Spinal cord (tissue), 10 donors: ENCODE data around the gene KIAA0513. TPM values are rescaled to one million over a fixed set of nuclear protein-coding genes. Genes with fewer than 3 reads are reported as not detected.
A peak's percentile ranks its signal among the peaks of the same experiment; 100 is the strongest.

Source experiments
- DNase-seq, 6 donors: peaks; one replicate each; pipeline versions ENCODE4 v3.0.0 to v3.0.0-alpha.2; 2013 to 2015; ENCODE audit warnings: low spot score in 6 of 6, low read depth in 4 of 6
- H3K27ac ChIP-seq: one replicate; pipeline ENCODE4 v1.5.1; 2013; ENCODE audit warnings: low read depth, low read length, control low read depth
- H3K27me3 ChIP-seq: one replicate; pipeline ENCODE4 v1.6.1; 2013; ENCODE audit warnings: low read length; ENCODE audit not compliant: control insufficient read depth, insufficient read depth
- H3K36me3 ChIP-seq: one replicate; pipeline ENCODE4 v1.6.1; 2013; ENCODE audit warnings: low read length; ENCODE audit not compliant: control insufficient read depth, insufficient read depth
- H3K4me1 ChIP-seq: one replicate; pipeline ENCODE4 v1.6.1; 2013; ENCODE audit warnings: low read length; ENCODE audit not compliant: control insufficient read depth, insufficient read depth
- H3K4me3 ChIP-seq: one replicate; pipeline ENCODE4 v1.5.1; 2013; ENCODE audit warnings: low read depth, low read length, control low read depth
- H3K9me3 ChIP-seq: one replicate; pipeline ENCODE4 v1.6.1; 2013; ENCODE audit warnings: low read length; ENCODE audit not compliant: control insufficient read depth, insufficient read depth
- WGBS: methylation state at CpG from one replicate; pipeline ENCODE4 v1.1.5; 2013; ENCODE audit warnings: missing lambda C conversion rate; ENCODE audit not compliant: insufficient coverage; 5-methylcytosine and 5-hydroxymethylcytosine counted together
- polyA plus RNA-seq, 2 donors: library from polyadenylated mRNA; unstranded; fragments of 120-200 nt; gene quantifications; one replicate each; pipeline ENCODE4 v1.2.1, GENCODE V29; 2013; ENCODE audit not compliant: insufficient read length in 2 of 2
- total RNA-seq, 2 donors: library from RNA; depleted of rRNA in 1 of 2; stranded (reverse); fragments of 120-200 nt in 1 of 2; fragments of >200 nt in 1 of 2; gene quantifications; one replicate each; pipeline versions ENCODE4 v1.2.3 to v1.2.4, GENCODE V29; 2013 to 2014
- donor health status: healthy.

Gene KIAA0513
- total and polyA plus RNA-seq, 4 donors: 18.4 to 40.9 (median 40.0) TPM

DNA sequence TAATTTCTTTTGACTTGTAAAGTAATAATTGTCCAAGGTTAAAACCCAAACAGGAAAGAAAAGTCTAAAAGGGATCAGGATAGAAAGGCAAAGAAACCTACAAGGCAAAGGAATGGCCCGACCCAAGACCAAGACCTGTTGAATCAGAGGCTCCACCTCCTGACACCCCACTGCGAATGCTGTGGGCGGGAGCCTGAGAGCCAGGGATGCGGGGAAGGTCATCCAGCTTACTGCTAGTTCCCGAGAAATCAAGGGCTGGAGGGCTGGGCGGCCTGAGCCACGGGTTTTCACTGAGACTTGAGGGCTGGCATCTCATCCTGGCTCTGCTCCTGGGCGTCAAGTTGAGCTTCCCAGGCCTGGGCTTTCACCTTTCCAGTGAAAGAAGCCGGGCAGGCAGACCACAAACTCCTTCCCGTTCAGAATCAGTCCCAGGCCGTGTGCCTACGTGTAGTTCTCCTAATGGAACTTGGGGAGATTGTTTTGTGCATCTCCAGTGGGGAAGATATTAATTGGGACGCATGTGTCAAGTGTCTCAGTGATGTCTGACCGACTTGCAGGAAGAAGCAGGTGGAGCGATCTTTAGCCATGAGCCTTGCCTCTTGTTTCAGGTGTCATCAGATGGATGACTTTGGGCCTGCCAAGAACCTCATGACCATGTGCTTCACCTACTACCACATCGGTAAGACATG is 47.8 kb downstream of the KIAA0513 start:
- no peak for DNase-seq
- 69% methylated on average over 15 of the region's 16 CpGs for WGBS

DNA sequence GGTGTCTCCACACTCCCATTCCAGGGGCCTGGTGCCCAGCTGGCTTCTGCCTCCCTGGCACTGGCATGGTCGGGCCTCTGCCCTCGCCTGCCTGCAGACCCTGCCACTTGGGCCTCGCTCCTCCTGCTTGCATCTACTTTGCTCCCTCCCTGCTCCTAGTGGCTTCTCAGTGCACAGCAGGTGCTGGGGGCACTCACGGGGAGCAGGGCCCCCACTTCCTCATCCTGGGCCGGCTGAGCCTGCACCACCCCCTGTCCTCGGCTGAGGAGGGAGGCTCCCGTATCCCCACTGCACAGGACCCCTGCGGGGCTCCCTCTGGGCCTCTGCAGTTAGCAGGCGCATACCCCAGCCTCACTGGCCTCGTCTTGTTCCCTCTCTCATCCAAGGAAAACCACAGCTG is 49.4 kb downstream of the KIAA0513 start:
- H3K9me3 ChIP-seq: no peaks in the 10 kb centered on the region
- WGBS: 71% methylated on average over 10 of the region's 10 CpGs
- no peaks in the 10 kb centered on the region for H3K27me3 ChIP-seq
- H3K4me3 ChIP-seq: no peak overlapping the region
- no peak for DNase-seq
- H3K36me3 ChIP-seq: peaks cover 82% of the 10 kb centered on the region
- H3K27ac ChIP-seq: no peak overlapping the region
- H3K4me1 ChIP-seq: peaks cover 22% of the 10 kb centered on the region

More for the DNA sequence above, 47.8 kb downstream of the KIAA0513 start:
- H3K4me1 ChIP-seq: peaks cover 10% of the 10 kb centered on the region
- H3K9me3 ChIP-seq: no peaks in the 10 kb centered on the region
- no peak overlapping the region for H3K4me3 ChIP-seq
- H3K36me3 ChIP-seq: peaks cover 77% of the 10 kb centered on the region
- no peak overlapping the region for H3K27ac ChIP-seq
- no peaks in the 10 kb centered on the region for H3K27me3 ChIP-seq

DNA sequence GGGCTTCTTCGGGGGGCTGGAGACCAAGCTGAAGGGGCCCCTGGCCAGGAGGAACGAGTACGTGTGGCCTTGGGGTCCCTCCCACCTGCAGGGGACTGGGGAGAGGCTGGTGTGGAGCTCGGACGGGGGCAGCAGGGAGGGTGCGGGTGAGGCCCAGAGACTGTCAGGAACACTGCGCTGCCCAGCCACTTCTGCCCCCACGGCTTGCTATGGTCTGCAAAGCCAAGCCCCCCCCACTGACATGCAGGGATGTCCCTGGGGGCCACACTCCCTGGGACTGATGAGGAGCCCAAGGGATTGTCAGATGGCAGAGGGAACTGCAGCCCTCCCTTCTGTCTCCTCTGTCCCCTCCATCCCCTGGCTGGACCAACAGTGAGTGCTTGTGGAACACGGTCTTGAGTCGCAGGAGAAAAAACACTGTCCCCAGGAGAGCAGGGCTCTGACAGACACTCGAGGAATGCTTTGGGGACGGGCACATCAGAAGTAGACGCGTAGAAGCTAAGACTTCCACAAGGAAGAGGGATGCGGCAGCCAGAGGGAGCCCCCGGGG is 50.1 kb downstream of the KIAA0513 start:
- WGBS: 85% methylated on average over 13 of the region's 16 CpGs
- H3K27me3 ChIP-seq: no peaks in the 10 kb centered on the region
- H3K27ac ChIP-seq: no peak overlapping the region
- H3K36me3 ChIP-seq: peaks cover 84% of the 10 kb centered on the region
- no peak overlapping the region for H3K4me3 ChIP-seq
- no peaks in the 10 kb centered on the region for H3K9me3 ChIP-seq
- peaks cover 25% of the 10 kb centered on the region for H3K4me1 ChIP-seq
- no peak for DNase-seq

DNA sequence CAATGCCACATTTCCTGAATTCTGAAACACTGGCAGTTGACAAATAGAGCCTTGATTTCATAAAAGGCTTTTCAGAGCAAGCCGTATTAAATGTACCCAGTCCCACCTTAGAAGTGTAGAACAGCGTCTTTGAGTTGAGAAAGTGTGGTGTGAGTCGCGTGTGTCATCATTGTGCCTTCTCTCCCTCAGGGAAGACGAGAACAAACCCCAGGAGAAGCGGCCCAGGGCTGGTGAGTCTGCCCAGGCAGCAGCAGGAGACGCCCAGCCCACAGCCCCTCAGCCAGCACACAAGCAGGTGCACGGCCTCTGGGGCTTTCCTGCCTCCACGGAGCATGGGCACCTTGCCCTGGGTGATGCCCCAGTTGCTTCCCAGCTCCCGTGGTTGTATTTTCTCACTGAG is 50.6 kb downstream of the KIAA0513 start:
- DNase-seq: no peak
- H3K4me1 ChIP-seq: peaks cover 25% of the 10 kb centered on the region
- no peaks in the 10 kb centered on the region for H3K27me3 ChIP-seq
- H3K36me3 ChIP-seq: peaks cover 82% of the 10 kb centered on the region
- 85% methylated on average over 9 of the region's 10 CpGs for WGBS
- no peaks in the 10 kb centered on the region for H3K9me3 ChIP-seq
- H3K27ac ChIP-seq: no peak overlapping the region
- H3K4me3 ChIP-seq: no peak overlapping the region

DNA sequence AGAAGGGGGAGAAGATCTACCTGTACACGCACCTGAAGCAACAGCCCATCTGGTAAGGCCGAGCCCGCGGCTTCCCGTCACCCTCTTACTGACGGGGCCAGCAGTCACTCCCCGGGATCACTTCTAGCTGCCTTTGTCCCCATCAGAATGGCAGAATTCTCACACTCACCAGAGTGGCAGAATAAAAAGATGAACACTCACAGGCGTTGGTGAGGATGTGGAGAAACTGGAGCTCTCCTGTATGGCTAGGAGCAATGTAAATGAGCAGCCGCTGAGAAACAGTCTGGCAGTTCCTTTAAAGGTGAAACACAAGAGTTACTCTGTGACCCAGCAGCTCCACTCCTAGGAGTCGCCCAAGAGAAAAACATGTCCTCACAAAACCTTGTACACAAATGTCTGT is 51.4 kb downstream of the KIAA0513 start:
- WGBS: 92% methylated on average over 8 of the region's 10 CpGs
- no peaks in the 10 kb centered on the region for H3K9me3 ChIP-seq

DNA sequence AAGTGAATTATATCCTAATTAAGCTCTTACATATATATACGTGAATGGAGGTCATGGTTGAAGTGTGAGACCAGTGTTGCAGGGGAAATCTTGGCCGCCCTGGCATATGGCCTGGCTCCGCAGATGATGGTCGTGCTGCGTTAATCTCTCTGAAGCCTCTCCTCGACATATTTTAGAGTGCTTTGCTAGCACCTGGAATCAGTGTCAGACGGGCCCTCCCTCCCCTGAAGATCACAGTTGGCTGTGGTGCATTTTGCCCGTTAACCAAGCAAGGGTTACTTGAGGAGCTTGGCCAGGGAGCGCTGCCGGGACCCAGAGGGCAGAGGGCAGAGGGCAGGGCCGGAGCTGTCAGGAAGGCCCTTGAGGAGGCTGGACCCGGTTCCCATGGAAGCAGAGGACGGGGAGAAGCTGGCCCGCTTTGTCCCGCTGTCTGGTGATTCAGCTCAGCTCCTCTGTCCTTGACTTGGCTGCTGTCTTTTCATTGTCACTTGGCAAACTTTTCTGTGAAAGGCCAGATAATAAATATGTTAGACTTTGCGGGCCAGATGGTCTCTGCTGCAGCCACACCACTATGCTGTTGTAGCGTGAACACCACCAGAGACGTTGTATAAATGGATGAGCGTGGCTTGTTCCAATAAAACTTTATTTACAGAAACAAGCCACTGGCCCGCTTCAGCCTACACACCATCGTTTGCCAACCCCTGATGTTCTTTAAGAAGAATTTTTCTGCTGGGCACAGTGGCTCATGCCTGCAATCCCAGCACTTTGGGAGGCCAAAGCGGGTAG is 52.4 kb downstream of the KIAA0513 start:
- WGBS: 71% methylated on average over 15 of the region's 22 CpGs
- Histone ChIP-seq H3K27me3 (no peaks in the 10 kb centered on the region), H3K9me3 (no peaks in the 10 kb centered on the region), H3K36me3 (peaks cover 75% of the 10 kb centered on the region), H3K27ac (no peak overlapping the region), H3K4me3 (no peak overlapping the region), H3K4me1 (peaks cover 31% of the 10 kb centered on the region)
- no peak for DNase-seq

More for the DNA sequence above, 51.4 kb downstream of the KIAA0513 start:
- Histone ChIP-seq H3K27me3 (no peaks in the 10 kb centered on the region), H3K4me1 (peaks cover 29% of the 10 kb centered on the region), H3K36me3 (peaks cover 75% of the 10 kb centered on the region), H3K4me3 (no peak overlapping the region), H3K27ac (no peak overlapping the region)
- no peak for DNase-seq

DNA sequence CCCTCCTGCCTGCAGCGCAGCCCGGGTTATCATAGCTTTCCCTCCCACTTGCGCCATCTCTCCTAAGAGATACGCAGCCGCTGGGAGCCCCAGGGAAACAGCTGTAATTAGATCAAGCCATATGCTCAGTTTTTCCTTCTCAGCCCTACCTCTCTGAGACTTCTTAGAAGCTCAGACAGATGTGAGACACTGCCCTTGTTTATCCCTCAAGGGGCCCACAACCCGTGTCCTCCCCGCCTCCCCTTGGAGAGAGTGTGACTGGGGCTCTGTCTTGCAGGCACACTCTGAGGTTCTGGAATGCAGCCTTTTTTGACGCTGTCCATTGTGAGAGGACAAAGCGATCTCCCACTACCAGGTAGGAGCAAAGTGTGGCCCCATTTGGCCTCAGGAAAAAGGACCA is 53.4 kb downstream of the KIAA0513 start:
- no peak overlapping the region for H3K4me3 ChIP-seq
- no peaks in the 10 kb centered on the region for H3K27me3 ChIP-seq
- peaks cover 37% of the 10 kb centered on the region for H3K4me1 ChIP-seq
- DNase-seq: peak in 1 of 6 donors; percentile 79
- H3K9me3 ChIP-seq: no peaks in the 10 kb centered on the region
- peaks cover 76% of the 10 kb centered on the region for H3K36me3 ChIP-seq
- H3K27ac ChIP-seq: no peak overlapping the region
- WGBS: 50% methylated on average over 9 of the region's 9 CpGs

DNA sequence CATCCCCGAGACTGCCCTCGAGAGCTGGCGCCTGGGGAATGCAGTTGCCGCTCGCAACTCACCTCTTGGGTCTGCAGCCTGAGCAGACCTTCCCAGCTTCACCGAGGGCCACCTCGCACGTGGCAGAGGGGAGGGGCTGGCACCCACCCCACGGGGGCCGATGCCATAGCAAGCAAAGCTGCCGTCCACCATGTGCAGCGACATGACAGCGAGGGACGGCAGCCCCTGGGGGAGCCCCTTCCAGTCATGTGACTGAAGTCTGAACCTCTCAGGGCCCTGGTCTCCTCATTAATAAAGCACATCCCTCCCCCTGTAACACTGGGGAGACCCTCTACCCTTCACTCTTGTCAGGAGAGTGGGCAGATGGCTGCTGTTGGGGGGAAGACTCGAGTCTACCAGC is 54.2 kb downstream of the KIAA0513 start:
- H3K4me3 ChIP-seq: no peak overlapping the region
- 70% methylated on average over 8 of the region's 15 CpGs for WGBS

DNA sequence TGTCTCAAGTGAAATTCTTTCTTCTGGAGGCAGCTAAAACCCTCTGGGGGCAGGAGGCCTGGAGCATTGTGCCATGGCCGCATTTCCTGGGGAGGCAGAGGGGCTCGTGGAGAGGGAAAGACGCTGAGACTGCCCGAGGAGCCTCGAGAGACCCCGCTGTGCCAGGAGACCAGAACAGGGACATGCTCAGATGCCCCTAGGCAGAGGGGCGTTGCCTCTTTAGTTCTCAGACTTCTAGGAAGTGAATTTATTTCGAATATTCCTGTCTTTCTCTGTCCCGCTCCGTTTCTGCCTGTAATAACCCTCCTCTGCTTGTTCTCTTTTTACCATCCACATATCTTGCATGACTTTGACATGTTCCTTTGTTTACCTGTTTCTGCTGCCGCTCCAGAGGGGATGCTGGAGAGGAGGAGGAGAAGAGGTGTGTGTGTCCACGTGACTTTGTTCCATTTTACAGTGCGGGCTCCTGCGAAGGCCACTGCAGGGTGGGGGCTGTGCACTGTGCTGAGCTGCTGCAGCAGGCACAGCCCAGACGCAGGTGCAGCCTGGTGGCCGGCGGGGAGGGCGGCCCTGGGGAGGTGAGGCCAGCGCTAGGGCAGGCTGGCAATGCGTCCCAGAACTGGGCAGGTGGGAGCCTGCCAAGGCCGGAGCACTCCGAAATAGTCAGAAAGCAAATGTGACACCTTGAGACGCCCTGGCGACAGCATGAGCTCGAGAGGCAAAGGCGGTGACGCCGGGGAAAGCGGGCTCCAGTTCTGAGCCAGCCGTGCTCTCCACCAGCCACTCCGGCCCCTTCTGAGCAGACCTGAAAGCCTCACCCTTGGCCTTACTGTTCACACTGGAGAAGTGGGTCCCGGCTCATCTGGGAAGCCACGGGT is 54.8 kb downstream of the KIAA0513 start:
- Histone ChIP-seq H3K4me1 (peaks cover 47% of the 10 kb centered on the region), H3K27me3 (no peaks in the 10 kb centered on the region), H3K9me3 (no peaks in the 10 kb centered on the region), H3K27ac (no peak overlapping the region), H3K4me3 (no peak overlapping the region), H3K36me3 (peaks cover 76% of the 10 kb centered on the region)
- WGBS: 51% methylated on average over 28 of the region's 33 CpGs
- no peak for DNase-seq

More for the DNA sequence above, 54.2 kb downstream of the KIAA0513 start:
- no peaks in the 10 kb centered on the region for H3K27me3 ChIP-seq
- H3K27ac ChIP-seq: no peak overlapping the region
- H3K9me3 ChIP-seq: no peaks in the 10 kb centered on the region
- peaks cover 76% of the 10 kb centered on the region for H3K36me3 ChIP-seq
- peaks cover 43% of the 10 kb centered on the region for H3K4me1 ChIP-seq
- DNase-seq: no peak
